Coronary artery (tissue), 2 donors: ENCODE data around the gene LINS1.

ENCODE experiments used
- DNase-seq: peaks from one replicate; pipeline ENCODE4 v3.0.0-alpha.2; 2017; ENCODE audit warnings: low spot score
- H3K27ac ChIP-seq, 2 donors: fragments of 200-600 bp; sonication (generic); one replicate each; pipeline ENCODE4 v1.5.1; 2016 to 2019
- H3K4me3 ChIP-seq: fragments of 200-600 bp; sonication (generic); 2 replicates; pipeline ENCODE4 v1.5.1; 2016; ENCODE audit warnings: mild to moderate bottlenecking, moderate library complexity
- TF ChIP-seq, protein P1 (sequence below): fragments of 200-600 bp; sonication (generic); IDR thresholded peaks from one replicate; pipeline ENCODE4 v1.5.1; 2019; ENCODE audit warnings: antibody characterized with exemption

Gene LINS1

GRCh38 chr15:100544338-100544841 is 57.6 kb downstream of the LINS1 start:
- TF ChIP-seq, protein P1, sequence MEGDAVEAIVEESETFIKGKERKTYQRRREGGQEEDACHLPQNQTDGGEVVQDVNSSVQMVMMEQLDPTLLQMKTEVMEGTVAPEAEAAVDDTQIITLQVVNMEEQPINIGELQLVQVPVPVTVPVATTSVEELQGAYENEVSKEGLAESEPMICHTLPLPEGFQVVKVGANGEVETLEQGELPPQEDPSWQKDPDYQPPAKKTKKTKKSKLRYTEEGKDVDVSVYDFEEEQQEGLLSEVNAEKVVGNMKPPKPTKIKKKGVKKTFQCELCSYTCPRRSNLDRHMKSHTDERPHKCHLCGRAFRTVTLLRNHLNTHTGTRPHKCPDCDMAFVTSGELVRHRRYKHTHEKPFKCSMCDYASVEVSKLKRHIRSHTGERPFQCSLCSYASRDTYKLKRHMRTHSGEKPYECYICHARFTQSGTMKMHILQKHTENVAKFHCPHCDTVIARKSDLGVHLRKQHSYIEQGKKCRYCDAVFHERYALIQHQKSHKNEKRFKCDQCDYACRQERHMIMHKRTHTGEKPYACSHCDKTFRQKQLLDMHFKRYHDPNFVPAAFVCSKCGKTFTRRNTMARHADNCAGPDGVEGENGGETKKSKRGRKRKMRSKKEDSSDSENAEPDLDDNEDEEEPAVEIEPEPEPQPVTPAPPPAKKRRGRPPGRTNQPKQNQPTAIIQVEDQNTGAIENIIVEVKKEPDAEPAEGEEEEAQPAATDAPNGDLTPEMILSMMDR = no peak
- Histone ChIP-seq H3K4me3 (no peak overlapping the region), H3K27ac (no peak overlapping the region)
- no peak for DNase-seq

GRCh38 chr15:100542290-100542689 is 59.7 kb downstream of the LINS1 start:
- TF ChIP-seq, protein P1 = no peak
- no peak overlapping the region for H3K4me3 ChIP-seq
- H3K27ac ChIP-seq = no peak overlapping the region
- DNase-seq = no peak

DNA sequence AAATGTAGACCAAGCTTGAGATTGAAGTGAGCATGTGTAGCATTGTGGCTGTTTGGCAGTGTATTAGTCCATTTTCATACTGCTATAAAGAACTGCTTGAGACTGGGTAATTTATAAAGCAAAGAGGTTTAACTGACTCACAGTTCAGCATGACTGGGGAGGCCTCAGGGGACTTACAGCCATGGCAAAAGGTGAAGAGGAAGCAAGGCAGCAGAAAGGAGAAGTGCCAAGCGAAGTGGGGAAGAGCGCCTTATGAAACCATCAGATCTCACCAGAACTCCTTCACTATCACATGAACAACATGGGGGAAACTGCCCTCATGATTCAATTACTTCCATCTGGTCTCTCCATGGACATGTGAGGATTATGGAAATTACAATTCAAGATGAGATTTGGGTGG is 64.7 kb downstream of the LINS1 start:
- TF ChIP-seq, protein P1 = no peak
- DNase-seq = no peak
- Histone ChIP-seq H3K27ac (no peak overlapping the region), H3K4me3 (no peak overlapping the region)

GRCh38 chr15:100536733-100537132 is 65.3 kb downstream of the LINS1 start:
- DNase-seq = no peak
- Histone ChIP-seq H3K4me3 (no peak overlapping the region), H3K27ac (no peak overlapping the region)
- TF ChIP-seq, protein P1 = no peak

DNA sequence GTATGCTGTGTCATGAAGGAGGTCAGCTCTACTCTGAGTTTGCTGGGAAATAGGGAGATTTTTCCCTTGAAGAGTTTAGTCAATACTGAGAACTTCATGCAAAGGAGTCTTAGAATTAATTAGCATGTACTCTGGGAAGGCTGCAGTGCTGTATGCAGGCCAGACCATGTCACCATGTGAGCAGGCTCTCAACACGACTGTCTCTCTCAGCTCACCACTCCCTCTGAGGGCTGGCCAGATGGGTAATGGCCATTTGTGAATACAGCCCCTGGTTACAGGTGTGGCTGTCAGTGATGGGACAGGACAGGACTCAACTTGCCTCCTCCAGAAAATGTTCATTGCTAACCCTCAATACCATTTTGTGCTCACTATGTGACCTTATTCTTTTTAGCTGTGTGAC is 68.1 kb downstream of the LINS1 start:
- Histone ChIP-seq H3K4me3 (no peak overlapping the region), H3K27ac (no peak overlapping the region)
- no peak for DNase-seq
- TF ChIP-seq, protein P1 = no peak

DNA sequence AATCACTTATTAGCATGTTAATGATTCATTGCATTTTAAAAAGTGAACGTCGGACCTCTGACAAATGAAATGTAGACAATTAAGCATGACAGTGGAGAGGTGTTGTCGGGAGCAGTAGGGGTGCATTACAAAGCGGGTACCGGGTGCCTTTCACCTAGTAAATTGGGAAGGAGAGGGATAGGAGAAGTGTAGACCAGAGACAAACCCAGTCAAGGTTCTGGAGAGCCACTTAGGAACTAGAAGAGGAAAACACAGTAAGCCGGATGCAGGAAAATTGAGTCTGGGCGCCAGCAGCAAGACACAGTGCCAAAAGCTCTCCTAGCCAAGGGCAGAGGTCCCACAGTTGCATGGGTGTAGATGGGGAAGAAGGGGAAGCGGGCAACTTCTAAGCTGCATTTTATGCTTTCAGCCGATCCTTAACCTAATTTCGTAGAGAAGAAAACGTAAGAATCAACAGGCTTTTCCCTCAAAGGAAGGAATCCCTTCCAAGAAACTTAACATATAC is 70.1 kb downstream of the LINS1 start:
- TF ChIP-seq, protein P1 = no peak
- H3K27ac ChIP-seq = no peak overlapping the region
- H3K4me3 ChIP-seq = no peak overlapping the region
- DNase-seq = no peak

- H3K4me3 ChIP-seq = no peak overlapping the region
- TF ChIP-seq, protein P1 = no peak
- no peak overlapping the region for H3K27ac ChIP-seq
- no peak for DNase-seq
These were observed 70.8 kb downstream of the LINS1 start for GRCh38 chr15:100531204-100531603.
